HEK293 (cell line): Measurements from ENCODE around the gene PAXX.

Source experiments
- HOXA7 ChIP-seq: sonication (generic); formaldehyde crosslinking; IDR thresholded peaks from 2 replicates; pipeline ENCODE4 v1.8.1; 2022; ENCODE audit warnings: missing genetic modification reagents, borderline replicate concordance
- IKZF3 ChIP-seq: fragments of 450-650 bp; IDR thresholded peaks from 2 replicates; pipeline ENCODE4 v1.5.0; 2018; ENCODE audit warnings: missing biosample characterization, mild to moderate bottlenecking, missing genetic modification characterization, moderate library complexity
- KLF1 ChIP-seq: fragments of 450-650 bp; formaldehyde crosslinking; IDR thresholded peaks from 2 replicates; pipeline ENCODE4 v1.5.1; 2016; ENCODE audit warnings: missing biosample characterization, missing genetic modification characterization
- OSR2 ChIP-seq: fragments of 450-650 bp; formaldehyde crosslinking; IDR thresholded peaks from 2 replicates; pipeline ENCODE4 v1.5.1; 2016; ENCODE audit warnings: missing biosample characterization, missing genetic modification characterization
- OVOL3 ChIP-seq: fragments of 450-650 bp; formaldehyde crosslinking; IDR thresholded peaks from 2 replicates; pipeline ENCODE4 v1.5.1; 2016; ENCODE audit warnings: missing biosample characterization, missing genetic modification characterization
- PRDM1 ChIP-seq: fragments of 450-650 bp; formaldehyde crosslinking; IDR thresholded peaks from 2 replicates; pipeline ENCODE4; 2016; ENCODE audit warnings: missing biosample characterization, missing genetic modification characterization
- SCRT2 ChIP-seq: fragments of 450-650 bp; formaldehyde crosslinking; IDR thresholded peaks from 2 replicates; pipeline ENCODE4 v1.5.1; 2016; ENCODE audit warnings: missing biosample characterization, missing genetic modification characterization
- SP7 ChIP-seq: fragments of 450-650 bp; formaldehyde crosslinking; IDR thresholded peaks from 2 replicates; pipeline ENCODE4 v1.5.1; 2016; ENCODE audit warnings: missing biosample characterization, missing genetic modification characterization
- TCF7L2 ChIP-seq: IDR thresholded peaks from 2 replicates; pipeline ENCODE4 v1.6.1; 2011; ENCODE audit warnings: low read depth, mild to moderate bottlenecking, inconsistent platforms, low read length, moderate library complexity, borderline replicate concordance
- ZBTB21 ChIP-seq: fragments of 450-650 bp; formaldehyde crosslinking; IDR thresholded peaks from 2 replicates; pipeline ENCODE4 v1.5.1; 2017; ENCODE audit warnings: missing biosample characterization, missing genetic modification characterization
- ZBTB8A ChIP-seq: fragments of 450-650 bp; formaldehyde crosslinking; IDR thresholded peaks from 2 replicates; pipeline ENCODE4 v1.5.1; 2016; ENCODE audit warnings: missing biosample characterization, missing genetic modification characterization
- ZFP41 ChIP-seq: fragments of 450-650 bp; formaldehyde crosslinking; IDR thresholded peaks from 2 replicates; pipeline ENCODE4 v1.5.1; 2016; ENCODE audit warnings: missing biosample characterization, missing genetic modification characterization, borderline replicate concordance
- ZNF23 ChIP-seq: fragments of 450-650 bp; formaldehyde crosslinking; IDR thresholded peaks from 2 replicates; pipeline ENCODE4 v1.5.1; 2016; ENCODE audit warnings: missing biosample characterization, missing genetic modification characterization, borderline replicate concordance
- ZNF335 ChIP-seq: fragments of 450-650 bp; formaldehyde crosslinking; conservative IDR thresholded peaks from 2 replicates; pipeline ENCODE4 v1.5.1; 2016; ENCODE audit warnings: missing biosample characterization, missing genetic modification characterization
- ZNF366 ChIP-seq: fragments of 450-650 bp; formaldehyde crosslinking; conservative IDR thresholded peaks from 2 replicates; pipeline ENCODE4 v1.5.1; 2016; ENCODE audit warnings: missing biosample characterization, missing genetic modification characterization
- ZNF510 ChIP-seq: fragments of 450-650 bp; formaldehyde crosslinking; IDR thresholded peaks from 2 replicates; pipeline ENCODE4 v1.5.1; 2018; ENCODE audit warnings: mild to moderate bottlenecking, missing genetic modification characterization, missing biosample characterization; ENCODE audit not compliant: insufficient replicate concordance
- ZNF610 ChIP-seq: fragments of 450-650 bp; formaldehyde crosslinking; IDR thresholded peaks from 2 replicates; pipeline ENCODE4 v1.5.1; 2016; ENCODE audit warnings: missing biosample characterization, missing genetic modification characterization, borderline replicate concordance
- ZNF621 ChIP-seq: fragments of 450-650 bp; formaldehyde crosslinking; IDR thresholded peaks from 2 replicates; pipeline ENCODE4 v1.5.1; 2017; ENCODE audit warnings: missing biosample characterization, missing genetic modification characterization
- ZNF624 ChIP-seq: fragments of 450-650 bp; formaldehyde crosslinking; IDR thresholded peaks from 2 replicates; pipeline ENCODE4 v1.5.1; 2017; ENCODE audit warnings: missing biosample characterization, missing genetic modification characterization
- ZSCAN16 ChIP-seq: fragments of 450-650 bp; formaldehyde crosslinking; IDR thresholded peaks from 2 replicates; pipeline ENCODE4 v1.5.1; 2016; ENCODE audit warnings: missing biosample characterization, missing genetic modification characterization
- TF ChIP-seq, protein P1 (sequence below): fragments of 450-650 bp; formaldehyde crosslinking; IDR thresholded peaks from 2 replicates; pipeline ENCODE4 v1.5.0; 2017; ENCODE audit warnings: missing biosample characterization, missing genetic modification characterization, borderline replicate concordance
- TF ChIP-seq, protein P2 (sequence below): fragments of 450-650 bp; formaldehyde crosslinking; IDR thresholded peaks from 2 replicates; pipeline ENCODE4 v1.5.1; 2016; ENCODE audit warnings: missing biosample characterization, missing genetic modification characterization
- TF ChIP-seq, protein P3 (sequence below): fragments of 450-650 bp; formaldehyde crosslinking; IDR thresholded peaks from 2 replicates; pipeline ENCODE4 v1.5.1; 2016; ENCODE audit warnings: missing biosample characterization, missing genetic modification characterization
- TF ChIP-seq, protein P4 (sequence below): fragments of 450-650 bp; formaldehyde crosslinking; IDR thresholded peaks from 2 replicates; pipeline ENCODE4 v1.5.1; 2016; ENCODE audit warnings: missing biosample characterization, missing genetic modification characterization
- TF ChIP-seq, protein P5 (sequence below): fragments of 450-650 bp; formaldehyde crosslinking; IDR thresholded peaks from 2 replicates; pipeline ENCODE4 v1.5.1; 2017; ENCODE audit warnings: missing biosample characterization, mild to moderate bottlenecking, missing genetic modification characterization, moderate library complexity
- TF ChIP-seq, protein P6 (sequence below): fragments of 450-650 bp; formaldehyde crosslinking; IDR thresholded peaks from 2 replicates; pipeline ENCODE4 v1.5.1; 2016; ENCODE audit warnings: missing biosample characterization, missing genetic modification characterization
- TF ChIP-seq, protein P7 (sequence below): fragments of 450-650 bp; formaldehyde crosslinking; IDR thresholded peaks from 2 replicates; pipeline ENCODE4 v1.5.1; 2016; ENCODE audit warnings: missing biosample characterization, missing genetic modification characterization

The PAXX gene

DNA sequence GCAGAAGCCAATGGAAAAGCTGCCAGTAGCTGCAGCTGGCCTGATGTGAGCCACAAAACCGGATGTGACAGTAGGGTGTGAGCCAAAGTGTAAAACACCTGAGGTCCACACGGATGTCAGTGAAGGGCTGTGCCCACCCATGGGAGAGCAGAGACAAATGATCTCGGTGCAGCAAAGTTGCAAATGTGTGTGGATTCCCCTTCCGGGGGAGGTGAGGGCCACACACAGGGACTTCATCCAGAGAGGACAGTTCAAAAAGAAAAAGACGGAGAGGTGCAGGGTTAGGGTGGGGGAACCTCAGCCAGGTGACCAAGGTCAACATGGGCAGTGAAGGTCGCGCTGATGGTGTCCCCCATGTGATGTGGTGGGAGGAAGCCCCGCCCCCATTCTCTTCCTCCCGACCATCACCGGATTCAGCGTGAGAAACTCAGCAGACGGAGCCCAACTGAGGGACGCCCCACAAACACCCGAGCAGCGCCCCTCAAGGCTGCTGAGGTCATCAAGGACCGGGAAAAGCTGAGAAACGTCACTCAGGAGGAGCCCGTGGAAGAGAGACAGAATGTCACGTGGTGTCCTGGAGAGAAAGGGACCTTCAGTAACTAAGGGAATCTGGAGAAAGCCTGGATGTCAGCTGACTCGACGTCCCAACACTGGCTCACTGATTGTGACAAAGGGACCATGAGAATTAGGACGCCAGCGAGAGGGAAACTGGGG, 26.3 kb upstream of the PAXX start (continued):
- TF ChIP-seq, protein P1, sequence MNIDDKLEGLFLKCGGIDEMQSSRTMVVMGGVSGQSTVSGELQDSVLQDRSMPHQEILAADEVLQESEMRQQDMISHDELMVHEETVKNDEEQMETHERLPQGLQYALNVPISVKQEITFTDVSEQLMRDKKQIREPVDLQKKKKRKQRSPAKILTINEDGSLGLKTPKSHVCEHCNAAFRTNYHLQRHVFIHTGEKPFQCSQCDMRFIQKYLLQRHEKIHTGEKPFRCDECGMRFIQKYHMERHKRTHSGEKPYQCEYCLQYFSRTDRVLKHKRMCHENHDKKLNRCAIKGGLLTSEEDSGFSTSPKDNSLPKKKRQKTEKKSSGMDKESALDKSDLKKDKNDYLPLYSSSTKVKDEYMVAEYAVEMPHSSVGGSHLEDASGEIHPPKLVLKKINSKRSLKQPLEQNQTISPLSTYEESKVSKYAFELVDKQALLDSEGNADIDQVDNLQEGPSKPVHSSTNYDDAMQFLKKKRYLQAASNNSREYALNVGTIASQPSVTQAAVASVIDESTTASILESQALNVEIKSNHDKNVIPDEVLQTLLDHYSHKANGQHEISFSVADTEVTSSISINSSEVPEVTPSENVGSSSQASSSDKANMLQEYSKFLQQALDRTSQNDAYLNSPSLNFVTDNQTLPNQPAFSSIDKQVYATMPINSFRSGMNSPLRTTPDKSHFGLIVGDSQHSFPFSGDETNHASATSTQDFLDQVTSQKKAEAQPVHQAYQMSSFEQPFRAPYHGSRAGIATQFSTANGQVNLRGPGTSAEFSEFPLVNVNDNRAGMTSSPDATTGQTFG (tag by site-specific recombination): no peak
- TF ChIP-seq SP7 (tag by site-specific recombination) (0 out of 2 replicates have a peak, but pooled peaks have one; percentile 20), KLF1 (tag by site-specific recombination) (peak; percentile 30; the same call in 1 of the 2 replicates), ZNF366 (tag by site-specific recombination) (0 out of 2 replicates have a peak, but pooled peaks have one; percentile 13), IKZF3 (tag by site-specific recombination) (no peak), ZNF610 (tag by site-specific recombination) (no peak), PRDM1 (tag by site-specific recombination) (peak; percentile 65; the same call in 1 of the 2 replicates), ZBTB8A (peak; percentile 83), ZNF621 (no peak), HOXA7 (no peak), ZNF624 (tag by site-specific recombination) (no peak), OSR2 (tag by site-specific recombination) (no peak), ZFP41 (tag by site-specific recombination) (no peak), OVOL3 (tag by site-specific recombination) (no peak), ZNF23 (tag by site-specific recombination) (no peak), ZNF335 (tag by site-specific recombination) (no peak), TCF7L2 (no peak), ZBTB21 (tag by site-specific recombination) (0 out of 2 replicates have a peak, but pooled peaks have one; percentile 41), ZSCAN16 (no peak), ZNF510 (tag by site-specific recombination) (no peak), SCRT2 (tag by site-specific recombination) (no peak)
- TF ChIP-seq, protein P2, sequence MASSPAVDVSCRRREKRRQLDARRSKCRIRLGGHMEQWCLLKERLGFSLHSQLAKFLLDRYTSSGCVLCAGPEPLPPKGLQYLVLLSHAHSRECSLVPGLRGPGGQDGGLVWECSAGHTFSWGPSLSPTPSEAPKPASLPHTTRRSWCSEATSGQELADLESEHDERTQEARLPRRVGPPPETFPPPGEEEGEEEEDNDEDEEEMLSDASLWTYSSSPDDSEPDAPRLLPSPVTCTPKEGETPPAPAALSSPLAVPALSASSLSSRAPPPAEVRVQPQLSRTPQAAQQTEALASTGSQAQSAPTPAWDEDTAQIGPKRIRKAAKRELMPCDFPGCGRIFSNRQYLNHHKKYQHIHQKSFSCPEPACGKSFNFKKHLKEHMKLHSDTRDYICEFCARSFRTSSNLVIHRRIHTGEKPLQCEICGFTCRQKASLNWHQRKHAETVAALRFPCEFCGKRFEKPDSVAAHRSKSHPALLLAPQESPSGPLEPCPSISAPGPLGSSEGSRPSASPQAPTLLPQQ (tag by site-specific recombination): no peak
- TF ChIP-seq, protein P3, sequence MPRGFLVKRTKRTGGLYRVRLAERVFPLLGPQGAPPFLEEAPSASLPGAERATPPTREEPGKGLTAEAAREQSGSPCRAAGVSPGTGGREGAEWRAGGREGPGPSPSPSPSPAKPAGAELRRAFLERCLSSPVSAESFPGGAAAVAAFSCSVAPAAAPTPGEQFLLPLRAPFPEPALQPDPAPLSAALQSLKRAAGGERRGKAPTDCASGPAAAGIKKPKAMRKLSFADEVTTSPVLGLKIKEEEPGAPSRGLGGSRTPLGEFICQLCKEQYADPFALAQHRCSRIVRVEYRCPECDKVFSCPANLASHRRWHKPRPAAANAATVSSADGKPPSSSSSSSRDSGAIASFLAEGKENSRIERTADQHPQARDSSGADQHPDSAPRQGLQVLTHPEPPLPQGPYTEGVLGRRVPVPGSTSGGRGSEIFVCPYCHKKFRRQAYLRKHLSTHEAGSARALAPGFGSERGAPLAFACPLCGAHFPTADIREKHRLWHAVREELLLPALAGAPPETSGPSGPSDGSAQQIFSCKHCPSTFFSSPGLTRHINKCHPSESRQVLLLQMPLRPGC (tag by site-specific recombination): no peak
- TF ChIP-seq, protein P4, sequence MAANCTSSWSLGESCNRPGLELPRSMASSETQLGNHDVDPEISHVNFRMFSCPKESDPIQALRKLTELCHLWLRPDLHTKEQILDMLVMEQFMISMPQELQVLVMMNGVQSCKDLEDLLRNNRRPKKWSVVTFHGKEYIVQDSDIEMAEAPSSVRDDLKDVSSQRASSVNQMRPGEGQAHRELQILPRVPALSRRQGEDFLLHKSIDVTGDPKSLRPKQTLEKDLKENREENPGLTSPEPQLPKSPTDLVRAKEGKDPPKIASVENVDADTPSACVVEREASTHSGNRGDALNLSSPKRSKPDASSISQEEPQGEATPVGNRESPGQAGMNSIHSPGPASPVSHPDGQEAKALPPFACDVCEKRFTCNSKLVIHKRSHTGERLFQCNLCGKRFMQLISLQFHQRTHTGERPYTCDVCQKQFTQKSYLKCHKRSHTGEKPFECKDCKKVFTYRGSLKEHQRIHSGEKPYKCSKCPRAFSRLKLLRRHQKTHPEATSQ (tag by site-specific recombination): no peak
- TF ChIP-seq, protein P5, sequence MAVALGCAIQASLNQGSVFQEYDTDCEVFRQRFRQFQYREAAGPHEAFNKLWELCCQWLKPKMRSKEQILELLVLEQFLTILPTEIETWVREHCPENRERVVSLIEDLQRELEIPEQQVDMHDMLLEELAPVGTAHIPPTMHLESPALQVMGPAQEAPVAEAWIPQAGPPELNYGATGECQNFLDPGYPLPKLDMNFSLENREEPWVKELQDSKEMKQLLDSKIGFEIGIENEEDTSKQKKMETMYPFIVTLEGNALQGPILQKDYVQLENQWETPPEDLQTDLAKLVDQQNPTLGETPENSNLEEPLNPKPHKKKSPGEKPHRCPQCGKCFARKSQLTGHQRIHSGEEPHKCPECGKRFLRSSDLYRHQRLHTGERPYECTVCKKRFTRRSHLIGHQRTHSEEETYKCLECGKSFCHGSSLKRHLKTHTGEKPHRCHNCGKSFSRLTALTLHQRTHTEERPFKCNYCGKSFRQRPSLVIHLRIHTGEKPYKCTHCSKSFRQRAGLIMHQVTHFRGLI (tag by site-specific recombination): 0 out of 2 replicates have a peak, but pooled peaks have one; percentile 25
- TF ChIP-seq, protein P6, sequence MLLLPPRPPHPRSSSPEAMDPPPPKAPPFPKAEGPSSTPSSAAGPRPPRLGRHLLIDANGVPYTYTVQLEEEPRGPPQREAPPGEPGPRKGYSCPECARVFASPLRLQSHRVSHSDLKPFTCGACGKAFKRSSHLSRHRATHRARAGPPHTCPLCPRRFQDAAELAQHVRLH: no peak
- TF ChIP-seq, protein P7, sequence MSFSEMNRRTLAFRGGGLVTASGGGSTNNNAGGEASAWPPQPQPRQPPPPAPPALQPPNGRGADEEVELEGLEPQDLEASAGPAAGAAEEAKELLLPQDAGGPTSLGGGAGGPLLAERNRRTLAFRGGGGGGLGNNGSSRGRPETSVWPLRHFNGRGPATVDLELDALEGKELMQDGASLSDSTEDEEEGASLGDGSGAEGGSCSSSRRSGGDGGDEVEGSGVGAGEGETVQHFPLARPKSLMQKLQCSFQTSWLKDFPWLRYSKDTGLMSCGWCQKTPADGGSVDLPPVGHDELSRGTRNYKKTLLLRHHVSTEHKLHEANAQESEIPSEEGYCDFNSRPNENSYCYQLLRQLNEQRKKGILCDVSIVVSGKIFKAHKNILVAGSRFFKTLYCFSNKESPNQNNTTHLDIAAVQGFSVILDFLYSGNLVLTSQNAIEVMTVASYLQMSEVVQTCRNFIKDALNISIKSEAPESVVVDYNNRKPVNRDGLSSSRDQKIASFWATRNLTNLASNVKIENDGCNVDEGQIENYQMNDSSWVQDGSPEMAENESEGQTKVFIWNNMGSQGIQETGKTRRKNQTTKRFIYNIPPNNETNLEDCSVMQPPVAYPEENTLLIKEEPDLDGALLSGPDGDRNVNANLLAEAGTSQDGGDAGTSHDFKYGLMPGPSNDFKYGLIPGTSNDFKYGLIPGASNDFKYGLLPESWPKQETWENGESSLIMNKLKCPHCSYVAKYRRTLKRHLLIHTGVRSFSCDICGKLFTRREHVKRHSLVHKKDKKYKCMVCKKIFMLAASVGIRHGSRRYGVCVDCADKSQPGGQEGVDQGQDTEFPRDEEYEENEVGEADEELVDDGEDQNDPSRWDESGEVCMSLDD: no peak
